NCI-H345 treated with DMSO at 0.1 percent for 48 hours (cell line): Measurements from ENCODE around the gene TTI1.
A peak's percentile ranks its signal among the peaks of the same experiment; 100 is the strongest.

Experiments used
- DNase-seq: peaks from one replicate; lab custom pipeline; 2025; ENCODE audit not compliant: unreplicated experiment; lab: John Stamatoyannopoulos, UW

TTI1 gene

DNA sequence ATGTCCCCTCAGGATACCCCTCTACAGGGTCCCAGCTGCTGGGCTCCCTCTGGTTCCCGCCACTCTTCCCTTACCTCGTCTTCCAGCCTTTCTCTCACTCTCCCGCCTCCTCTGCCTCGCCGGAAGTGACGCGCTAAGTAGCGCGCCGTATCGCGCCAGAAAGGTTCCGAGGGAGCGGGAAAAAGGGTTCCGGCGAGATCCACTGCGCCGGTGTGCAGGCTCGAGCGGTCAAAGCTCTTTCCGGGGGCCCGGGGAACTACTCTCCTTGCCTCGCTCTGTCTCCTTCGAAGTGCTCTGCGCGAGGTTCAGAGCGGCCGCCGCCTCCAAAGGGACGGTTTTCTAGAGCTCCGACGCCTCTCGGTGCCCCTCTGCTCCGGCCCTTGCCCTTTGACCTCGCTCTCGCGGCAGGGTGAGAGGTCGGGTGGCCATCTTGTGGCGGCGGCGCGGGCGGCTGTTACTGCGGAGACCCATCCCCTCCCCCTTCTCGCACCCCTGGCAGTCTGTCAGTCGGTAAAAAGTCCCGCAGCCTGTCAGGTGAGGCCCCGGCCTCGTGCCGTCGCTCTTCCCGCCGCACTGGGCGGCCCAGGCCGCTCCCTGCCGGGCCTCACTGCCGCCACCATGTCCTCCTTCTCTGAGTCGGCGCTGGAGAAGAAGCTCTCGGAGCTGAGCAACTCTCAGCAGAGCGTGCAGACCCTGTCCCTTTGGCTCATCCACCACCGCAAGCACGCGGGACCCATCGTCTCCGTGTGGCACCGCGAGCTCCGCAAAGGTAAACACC is at the start of gene TTI1, which contains the start of gene RPRD1B:
Gene TTI1 (minus strand): TSS at position 127 of the 778 bp plus-strand sequence. CDS start 19,640 bp downstream, outside the sequence.
Gene RPRD1B (plus strand): TSS at position 417 of the 778 bp plus-strand sequence. CDS start 202 bp downstream, at position 619.
- DNase-seq = peak; percentile 91

DNA sequence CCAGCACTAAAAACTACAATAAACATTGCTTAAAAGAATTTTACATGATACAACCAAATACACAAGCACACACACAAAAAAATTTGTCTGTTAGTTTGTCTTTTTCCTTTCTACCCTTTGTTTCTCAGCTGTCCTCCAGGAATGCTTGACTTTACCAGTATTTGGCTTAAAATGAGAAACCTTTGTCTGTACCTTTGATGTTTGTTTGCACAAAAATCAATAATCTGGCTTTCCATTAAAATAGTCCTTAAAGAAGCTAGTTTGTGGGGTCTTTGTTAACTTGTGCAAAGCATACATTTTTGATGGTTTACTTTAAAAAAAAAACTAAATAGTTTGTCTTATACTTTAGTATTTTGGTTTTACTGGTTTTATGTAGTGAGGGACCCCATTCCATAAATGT is 49.6 kb upstream of the TTI1 start:
- DNase-seq = no peak

- no peak for DNase-seq
Observed at GRCh38 chr20:38081575-38081974, 48.3 kb upstream of the TTI1 start.

- DNase-seq = no peak
Observed at GRCh38 chr20:38079353-38079752, 46.1 kb upstream of the TTI1 start.

GRCh38 chr20:38078084-38078483 is 44.8 kb upstream of the TTI1 start:
- no peak for DNase-seq

DNA sequence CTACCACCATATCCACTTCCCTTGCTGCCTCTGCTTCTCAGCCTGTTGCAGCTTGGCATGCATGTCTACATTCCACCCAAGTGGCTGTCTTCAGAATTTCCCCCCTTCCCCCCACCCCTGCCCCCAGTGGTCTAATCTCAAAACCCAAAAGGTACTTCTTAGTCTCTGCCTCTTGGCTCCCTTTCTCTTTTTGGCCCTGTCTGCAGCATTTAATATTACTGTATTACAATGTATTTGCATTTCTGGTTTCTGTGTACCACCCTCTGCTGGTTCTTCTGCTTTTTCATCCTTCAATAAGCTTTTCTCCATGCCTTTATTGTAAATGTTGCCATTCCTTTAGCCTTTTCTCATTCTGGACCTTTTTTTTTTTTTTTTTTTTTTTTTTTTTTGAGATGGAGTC is 43.3 kb upstream of the TTI1 start:
- no peak for DNase-seq

DNA sequence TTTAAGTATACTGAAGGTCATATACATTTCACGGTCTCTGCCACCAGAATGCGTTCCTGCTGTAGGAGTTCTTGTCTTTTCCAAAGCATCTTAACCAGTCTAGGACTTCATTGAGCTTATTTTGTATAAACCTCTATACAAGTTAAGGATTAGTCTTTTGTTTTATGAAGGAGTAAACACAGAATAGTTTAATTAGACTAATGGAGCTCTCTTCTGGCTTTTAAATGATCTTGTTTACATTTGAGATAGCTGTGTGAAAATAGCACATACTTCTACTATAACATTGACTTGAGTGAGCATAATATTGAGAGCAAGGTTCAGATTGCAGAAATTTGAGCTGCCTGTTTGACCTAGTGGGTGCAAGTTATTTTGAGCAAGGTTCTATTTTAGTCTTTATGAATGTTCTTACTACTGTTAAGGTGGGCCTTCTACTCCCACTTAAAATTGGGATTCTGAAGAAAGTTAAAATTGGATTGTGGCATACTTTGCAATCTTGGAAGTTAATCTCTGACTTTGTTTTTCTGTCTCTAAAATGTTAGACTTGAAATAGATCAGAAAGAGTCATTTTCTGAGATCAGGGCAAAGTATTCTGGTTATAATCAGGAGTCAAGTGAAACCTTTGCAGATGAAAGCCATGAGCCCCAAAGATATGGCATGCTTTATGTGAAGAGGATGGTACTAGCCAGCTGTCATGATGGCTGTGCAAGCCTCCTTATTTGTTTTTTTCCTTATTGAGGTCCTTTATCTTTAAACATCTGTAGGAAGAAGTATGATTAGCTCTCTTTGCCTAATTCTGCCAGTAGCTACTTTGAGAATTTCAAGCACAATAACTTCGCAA is 42.1 kb upstream of the TTI1 start:
- DNase-seq = no peak

DNA sequence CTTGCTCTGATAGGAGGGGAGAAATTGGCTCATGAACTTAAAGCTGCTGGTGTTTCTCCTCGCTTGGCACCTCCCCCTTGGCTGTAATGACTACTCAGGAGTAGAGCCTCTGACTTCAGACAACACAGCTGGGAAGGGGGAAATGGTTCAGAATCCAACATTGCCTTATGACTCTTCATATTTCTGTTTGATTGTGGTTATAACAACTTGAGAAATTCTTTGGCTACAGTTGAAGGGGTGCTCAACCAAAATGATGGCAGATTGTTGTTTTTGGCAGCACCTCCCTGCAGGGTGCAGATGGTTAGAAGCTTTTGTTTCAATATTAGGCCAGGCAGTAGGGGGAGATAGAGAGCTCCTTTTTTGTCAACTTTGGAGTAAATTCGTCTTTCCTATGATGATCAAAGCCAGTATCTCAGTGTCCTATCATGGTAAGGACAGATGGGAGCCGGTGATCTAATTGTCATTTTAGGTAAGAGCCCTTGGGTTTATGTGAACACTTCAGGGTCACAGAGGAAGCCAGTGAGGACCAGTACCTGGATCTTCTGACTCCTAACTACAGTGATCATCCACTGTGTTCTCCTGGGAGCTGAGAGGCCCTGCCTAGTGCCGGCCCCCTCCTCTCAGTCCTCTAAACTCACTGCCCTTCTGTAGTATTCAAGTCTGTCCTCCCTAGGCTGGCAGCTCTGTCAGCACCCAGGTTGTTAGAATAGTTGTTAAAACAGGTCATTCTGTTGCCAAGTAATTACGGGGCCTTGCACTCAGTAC is 40.2 kb upstream of the TTI1 start:
- no peak for DNase-seq

- DNase-seq = no peak
Observed at GRCh38 chr20:38072898-38073297, 39.6 kb upstream of the TTI1 start.

DNA sequence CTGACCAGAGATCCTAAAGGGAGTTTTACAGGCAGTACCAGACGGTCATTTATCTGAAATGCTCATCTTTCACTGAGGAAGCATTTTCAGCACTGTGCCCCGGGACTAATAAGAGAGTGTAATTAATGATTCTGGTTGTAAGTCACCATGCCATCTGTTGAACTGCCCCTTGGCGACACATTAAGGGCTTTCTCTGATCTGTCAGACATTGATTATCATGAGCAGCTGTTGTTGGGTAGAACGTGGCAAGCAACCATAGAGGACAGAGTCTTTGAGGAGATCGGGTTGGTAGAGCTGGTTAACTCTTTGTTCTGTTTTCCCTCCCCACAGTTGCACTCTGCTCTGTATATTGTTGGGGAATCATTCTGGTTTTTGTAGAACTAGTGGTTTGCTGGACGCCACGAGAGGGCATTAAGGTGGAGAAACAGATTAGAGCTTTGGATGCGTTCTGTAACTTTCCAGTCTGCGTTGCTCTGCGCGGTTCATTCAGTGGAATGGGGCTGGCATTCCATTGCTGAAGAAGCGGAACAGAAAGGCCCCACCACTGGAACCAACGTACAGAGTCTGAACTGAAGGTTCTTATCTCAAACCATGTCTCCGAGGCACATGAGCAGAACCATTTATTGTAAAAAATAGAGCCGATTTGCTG is 34.6 kb upstream of the TTI1 start:
- DNase-seq = no peak

GRCh38 chr20:38066969-38067716 is 33.9 kb upstream of the TTI1 start:
- no peak for DNase-seq

DNA sequence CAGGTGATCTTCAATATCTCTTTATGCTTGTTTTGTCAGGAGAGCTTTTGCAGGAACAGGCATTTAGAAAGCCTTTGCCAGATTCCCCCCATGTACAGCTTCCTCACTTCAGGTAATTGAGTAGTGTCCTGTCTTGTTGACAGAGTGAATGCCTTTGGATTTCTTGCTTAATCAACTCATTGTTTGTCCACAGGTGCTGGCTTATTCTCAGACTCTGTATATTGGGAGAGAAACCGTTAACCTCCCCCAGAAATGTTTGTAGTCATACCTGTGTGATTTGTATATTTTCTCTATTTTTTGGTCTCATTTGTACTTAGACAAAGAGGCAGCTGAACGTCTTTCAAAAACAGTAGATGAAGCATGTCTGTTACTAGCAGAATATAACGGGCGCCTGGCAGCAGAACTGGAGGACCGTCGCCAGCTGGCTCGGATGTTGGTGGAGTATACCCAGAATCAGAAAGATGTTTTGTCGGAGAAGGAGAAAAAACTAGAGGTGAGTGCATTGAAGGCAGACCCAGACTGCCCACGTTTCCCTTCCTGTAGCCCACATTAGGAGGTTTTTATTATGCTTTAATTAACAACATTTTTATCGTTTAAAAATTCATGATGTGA is 32.6 kb upstream of the TTI1 start:
- no peak for DNase-seq

DNA sequence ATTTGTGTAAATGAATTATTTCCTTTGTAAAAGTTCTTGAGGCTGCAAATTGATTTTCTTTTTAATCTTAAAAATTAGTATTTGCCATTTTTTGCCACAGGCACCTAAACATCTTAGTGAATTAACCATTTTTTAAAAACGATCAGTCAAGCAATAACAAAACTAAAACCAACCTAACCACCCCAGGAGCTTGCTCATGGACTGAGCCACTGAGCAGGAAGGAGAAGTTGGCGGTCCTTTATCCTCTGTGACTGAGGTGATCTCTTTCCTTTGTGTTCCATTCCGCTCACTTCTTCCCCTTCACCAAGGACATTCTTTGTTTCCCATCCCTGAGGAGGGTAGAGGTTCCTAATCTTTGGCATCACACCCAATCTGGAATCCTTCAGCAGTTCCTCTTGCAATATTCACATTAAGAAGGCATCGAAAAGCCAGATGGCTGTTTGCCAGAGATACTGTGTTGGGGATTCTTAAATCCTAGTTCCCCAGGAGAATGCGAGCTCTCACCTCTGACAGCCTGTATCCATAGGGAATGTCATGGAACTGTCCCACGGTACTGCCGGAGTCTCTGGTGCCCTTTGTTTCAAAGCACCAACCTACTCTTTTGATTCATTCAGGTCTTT is 30.8 kb upstream of the TTI1 start:
- no peak for DNase-seq

- DNase-seq = no peak
Observed at GRCh38 chr20:38062890-38063289, 29.6 kb upstream of the TTI1 start.

DNA sequence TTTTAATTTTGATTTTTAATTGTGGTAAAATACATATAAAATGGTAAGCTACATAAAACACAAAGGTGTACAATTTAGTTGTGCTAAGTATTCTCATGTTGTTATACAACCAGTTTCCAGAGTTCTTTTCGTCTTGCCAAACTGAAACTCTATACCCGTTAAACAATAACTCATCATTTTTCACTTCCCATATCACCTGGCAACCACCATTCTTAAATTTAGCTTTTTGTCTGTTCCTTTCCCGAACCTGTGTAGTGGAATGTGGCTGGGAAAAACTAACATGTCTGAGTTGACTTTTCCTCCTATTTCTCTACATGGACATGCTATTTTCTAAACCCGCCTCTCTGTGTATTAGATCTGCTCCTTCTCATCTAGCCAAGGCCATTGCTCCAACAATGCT is 27.9 kb upstream of the TTI1 start:
- no peak for DNase-seq

GRCh38 chr20:38060536-38060935 is 27.3 kb upstream of the TTI1 start:
- DNase-seq = no peak

GRCh38 chr20:38059832-38060231 is 26.6 kb upstream of the TTI1 start:
- DNase-seq = no peak

- DNase-seq = peak; percentile 73
Observed at GRCh38 chr20:38057351-38057972, 24.2 kb upstream of the TTI1 start.

DNA sequence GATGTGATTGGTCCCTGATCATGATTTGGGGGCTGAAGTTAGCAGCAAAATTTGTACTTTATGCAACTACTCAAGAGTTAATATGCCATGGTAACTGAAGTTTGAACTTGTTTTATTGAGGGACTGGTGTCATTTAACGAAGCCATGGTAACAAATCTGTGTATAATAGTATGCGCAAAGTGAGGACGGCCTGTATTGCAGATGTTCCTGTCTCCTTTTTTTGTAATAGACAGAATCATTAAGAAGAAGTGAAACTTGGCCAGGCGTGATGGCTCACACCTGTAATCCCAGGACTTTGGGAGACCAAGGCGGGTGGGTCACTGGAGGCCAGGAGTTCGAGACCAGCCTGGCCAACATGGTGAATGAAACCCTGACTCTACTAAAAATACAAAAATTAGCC is 22.6 kb upstream of the TTI1 start:
- no peak for DNase-seq
